ENCODE results near the gene MROH2A. TPM values are rescaled to one million over a fixed set of nuclear protein-coding genes. Genes with fewer than 3 reads are reported as not detected.

Gene MROH2A
- total RNA-seq, 1 experiment from 2014 or later: not detected

- peak; percentile 14 for DNase-seq (ENCODE audit: low read depth)
Observed at GRCh38 chr2:233761040-233761769, 16.9 kb upstream of the MROH2A start.

GRCh38 chr2:233764264-233764663 is 13.9 kb upstream of the MROH2A start:
- peak; percentile 89 for DNase-seq (ENCODE audit: low read depth)

GRCh38 chr2:233764761-233765160 is 13.4 kb upstream of the MROH2A start:
- DNase-seq (ENCODE audit: low read depth): peak; percentile 68

DNA sequence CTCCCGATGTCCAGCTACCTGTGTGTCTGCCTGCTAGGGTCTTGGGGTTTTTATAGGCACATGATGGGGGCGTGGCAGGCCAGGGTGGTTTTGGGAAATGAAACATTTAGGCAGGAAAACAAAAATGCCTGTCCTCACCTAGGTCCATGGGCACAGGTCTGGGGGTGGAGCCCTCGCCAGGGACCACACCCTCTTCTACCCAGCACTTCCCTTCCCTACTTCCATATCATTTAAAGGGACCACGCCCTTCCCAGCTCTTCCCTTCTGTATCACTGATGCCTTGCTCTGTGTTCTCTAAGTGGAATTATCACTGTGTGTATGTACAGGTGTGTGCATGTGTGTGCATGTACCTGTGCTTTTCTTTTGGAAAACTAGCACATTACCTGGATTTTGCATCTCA is 11.7 kb upstream of the MROH2A start:
- DNase-seq (ENCODE audit: low read depth): no peak

GRCh38 chr2:233768076-233768475 is 10.1 kb upstream of the MROH2A start:
- peak; percentile 24 for DNase-seq (ENCODE audit: low read depth)

DNA sequence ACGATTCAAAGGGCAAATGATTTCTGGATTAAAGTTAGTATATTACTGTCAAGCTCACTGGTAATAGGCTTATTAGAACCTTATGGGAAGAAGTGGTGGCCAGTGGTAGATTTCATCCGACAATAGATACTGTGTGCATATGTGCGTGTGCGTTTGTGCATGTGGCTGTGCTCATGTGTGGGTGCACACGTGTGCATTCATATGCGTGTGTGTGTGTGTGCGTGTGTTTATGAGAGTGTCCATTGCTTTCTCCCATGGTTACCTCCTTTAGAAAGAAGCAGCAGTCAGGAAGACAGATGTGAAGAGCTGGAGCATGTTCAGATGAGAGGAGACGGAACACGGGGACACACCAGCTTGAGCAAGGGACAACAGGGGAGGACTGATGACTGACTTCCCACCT is 8.9 kb upstream of the MROH2A start:
- no peak for DNase-seq (ENCODE audit: low read depth)

DNA sequence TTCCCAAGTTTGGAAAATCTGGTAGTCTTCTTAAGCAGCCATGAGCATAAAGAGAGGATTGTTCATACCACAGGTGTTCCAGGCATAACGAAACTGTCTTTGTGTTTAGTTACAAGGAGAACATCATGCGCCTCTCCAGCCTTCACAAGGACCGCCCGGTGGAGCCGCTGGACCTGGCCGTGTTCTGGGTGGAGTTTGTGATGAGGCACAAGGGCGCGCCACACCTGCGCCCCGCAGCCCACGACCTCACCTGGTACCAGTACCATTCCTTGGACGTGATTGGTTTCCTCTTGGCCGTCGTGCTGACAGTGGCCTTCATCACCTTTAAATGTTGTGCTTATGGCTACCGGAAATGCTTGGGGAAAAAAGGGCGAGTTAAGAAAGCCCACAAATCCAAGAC is 6.0 kb upstream of the MROH2A start:
- DNase-seq (ENCODE audit: low read depth): no peak

- DNase-seq (ENCODE audit: low read depth): no peak
Observed at GRCh38 chr2:233772583-233772982, 5.5 kb upstream of the MROH2A start.

- DNase-seq (ENCODE audit: low read depth): no peak
Observed at GRCh38 chr2:233773854-233774253, 4.3 kb upstream of the MROH2A start.

- no peak for DNase-seq (ENCODE audit: low read depth)
Observed at GRCh38 chr2:233775414-233775813, 2.7 kb upstream of the MROH2A start.

DNA sequence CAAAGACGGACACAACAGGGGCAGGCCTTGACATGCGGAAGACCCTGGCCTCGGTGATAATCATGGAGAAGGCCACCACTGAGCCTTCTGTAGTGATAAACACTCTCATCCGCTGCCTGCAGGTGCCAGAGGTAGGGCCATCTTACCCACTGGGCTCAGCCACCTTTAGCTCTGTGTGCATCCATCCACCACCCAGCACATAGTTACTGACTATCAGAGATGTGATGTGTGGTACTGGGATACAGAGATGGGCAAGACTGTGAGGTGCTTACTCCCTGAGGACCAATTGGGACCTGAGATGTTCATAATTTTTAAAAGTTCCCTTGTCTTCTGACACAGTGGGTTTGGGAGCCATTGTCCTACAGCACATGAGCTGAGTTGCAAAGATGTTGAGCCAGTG is 1.6 kb downstream of the MROH2A start:
- DNase-seq (ENCODE audit: low read depth): no peak

DNA sequence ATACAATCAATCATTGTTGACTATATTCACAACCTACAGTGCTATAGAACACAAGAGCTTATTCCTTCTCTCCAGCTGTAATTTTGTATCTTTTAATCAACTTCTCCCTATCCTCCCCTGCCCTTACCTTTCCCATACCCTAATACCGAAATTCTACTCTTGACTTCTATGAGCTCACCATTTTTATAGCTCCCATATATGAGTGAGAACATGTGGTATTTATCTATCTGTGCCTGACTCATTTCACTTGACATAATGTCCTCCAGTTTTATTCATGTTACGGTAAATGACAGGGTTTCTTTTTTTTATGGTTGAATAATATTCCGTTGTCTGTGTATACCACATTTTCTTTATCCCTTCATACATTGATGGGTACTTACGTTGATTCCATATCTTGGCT is 2.6 kb downstream of the MROH2A start:
- DNase-seq (ENCODE audit: low read depth): peak; percentile 42

- DNase-seq (ENCODE audit: low read depth): no peak
Observed at GRCh38 chr2:233789554-233789953, 11.4 kb downstream of the MROH2A start.

- DNase-seq (ENCODE audit: low read depth): no peak
Observed at GRCh38 chr2:233791151-233791882, 13.2 kb downstream of the MROH2A start.

GRCh38 chr2:233791883-233792329 is 13.8 kb downstream of the MROH2A start:
- no peak for DNase-seq (ENCODE audit: low read depth)

DNA sequence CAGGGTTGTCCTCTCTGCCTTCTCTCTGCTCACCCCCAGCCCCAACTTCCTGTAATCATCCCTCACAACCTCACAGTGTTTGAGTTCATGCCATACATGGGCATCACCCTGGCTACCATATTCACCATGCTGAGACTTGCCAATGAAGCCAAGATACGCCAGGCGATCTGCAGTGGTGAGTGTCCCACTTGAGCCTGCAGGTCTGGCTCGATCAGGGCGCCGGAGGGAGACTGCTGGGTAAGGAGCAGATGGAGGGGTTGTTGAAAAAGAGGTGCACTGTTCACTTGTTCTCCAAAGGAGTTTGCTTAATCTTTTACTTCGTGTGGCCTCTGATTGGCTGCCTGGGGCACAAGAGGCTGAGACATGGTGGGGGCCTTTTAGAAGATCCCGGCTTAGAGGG is 14.6 kb downstream of the MROH2A start:
- DNase-seq (ENCODE audit: low read depth): no peak

GRCh38 chr2:233793465-233794127 is 15.5 kb downstream of the MROH2A start:
- no peak for DNase-seq (ENCODE audit: low read depth)

GRCh38 chr2:233794128-233794658 is 16.1 kb downstream of the MROH2A start:
- DNase-seq (ENCODE audit: low read depth): no peak

DNA sequence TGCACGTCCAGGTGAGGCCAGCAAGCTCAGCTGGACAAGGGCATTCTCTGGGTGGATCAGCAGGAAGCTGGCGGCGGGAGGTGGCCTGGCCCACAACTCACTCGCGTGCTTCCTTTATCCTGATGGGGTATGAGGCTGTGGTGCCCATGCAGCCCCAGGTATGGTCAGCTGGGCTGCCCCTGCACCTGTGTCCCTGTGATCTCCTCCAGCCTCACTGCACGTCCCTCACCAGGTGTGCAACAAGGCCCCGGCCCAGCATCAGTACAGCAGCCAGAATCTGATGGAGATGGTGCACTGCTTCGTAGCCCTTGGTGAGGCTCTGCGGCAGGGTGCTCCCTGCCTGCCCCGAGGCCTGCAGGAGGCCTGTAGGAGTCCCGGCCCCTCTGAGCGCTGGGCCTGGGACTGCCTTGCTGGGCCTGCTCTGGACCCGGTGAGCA is 17.6 kb downstream of the MROH2A start:
- no peak for DNase-seq (ENCODE audit: low read depth)

DNA sequence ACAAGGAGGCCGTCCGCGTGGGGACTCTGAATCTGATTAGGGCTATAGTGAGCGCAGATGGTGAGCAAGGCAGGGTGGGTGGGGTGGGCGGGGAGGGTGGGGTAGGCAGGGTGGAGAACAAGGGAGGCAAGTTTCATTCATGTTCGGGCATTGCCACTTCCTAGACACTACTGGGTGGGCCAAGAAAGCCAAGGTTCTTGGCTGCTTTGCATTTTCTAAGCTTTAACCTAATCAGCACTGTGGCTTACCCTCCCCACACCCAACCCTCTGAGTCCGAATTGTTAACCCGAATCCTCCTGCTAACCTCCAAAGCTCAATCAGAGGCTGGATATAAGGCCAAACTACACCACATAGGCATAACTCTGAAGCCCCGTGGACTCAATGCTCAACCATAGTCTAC is 18.1 kb downstream of the MROH2A start:
- no peak for DNase-seq (ENCODE audit: low read depth)

GRCh38 chr2:233798335-233799086 is 20.4 kb downstream of the MROH2A start:
- no peak for DNase-seq (ENCODE audit: low read depth)
